ENCODE measurements around the gene GABRR2.

The GABRR2 gene

DNA sequence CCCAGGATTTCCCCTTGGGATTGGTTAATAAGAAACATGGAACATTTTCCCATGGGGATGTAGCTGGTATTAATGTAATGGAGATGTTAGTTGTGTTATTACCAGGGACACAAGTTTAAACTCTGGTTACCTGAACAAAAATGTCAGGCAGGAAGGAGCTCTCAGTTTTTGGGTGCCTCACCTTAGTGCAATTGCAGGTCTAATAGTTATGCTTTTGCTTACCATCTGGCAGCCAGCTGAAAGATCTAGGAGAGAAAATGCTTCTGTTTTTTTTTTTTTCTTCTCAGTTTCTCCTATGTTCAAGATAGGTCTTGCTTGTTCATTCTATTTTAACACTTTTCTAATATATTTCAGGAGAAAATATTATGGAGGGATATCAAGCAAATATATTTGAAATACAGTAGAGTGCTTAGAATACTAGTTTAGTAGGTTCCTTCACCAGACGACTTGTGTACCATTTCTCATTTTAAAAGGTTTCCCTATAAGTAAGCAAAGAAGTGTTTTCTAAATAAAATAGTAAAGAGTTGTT is 41.6 kb upstream of the GABRR2 start:
- TF ChIP-seq, protein P1, sequence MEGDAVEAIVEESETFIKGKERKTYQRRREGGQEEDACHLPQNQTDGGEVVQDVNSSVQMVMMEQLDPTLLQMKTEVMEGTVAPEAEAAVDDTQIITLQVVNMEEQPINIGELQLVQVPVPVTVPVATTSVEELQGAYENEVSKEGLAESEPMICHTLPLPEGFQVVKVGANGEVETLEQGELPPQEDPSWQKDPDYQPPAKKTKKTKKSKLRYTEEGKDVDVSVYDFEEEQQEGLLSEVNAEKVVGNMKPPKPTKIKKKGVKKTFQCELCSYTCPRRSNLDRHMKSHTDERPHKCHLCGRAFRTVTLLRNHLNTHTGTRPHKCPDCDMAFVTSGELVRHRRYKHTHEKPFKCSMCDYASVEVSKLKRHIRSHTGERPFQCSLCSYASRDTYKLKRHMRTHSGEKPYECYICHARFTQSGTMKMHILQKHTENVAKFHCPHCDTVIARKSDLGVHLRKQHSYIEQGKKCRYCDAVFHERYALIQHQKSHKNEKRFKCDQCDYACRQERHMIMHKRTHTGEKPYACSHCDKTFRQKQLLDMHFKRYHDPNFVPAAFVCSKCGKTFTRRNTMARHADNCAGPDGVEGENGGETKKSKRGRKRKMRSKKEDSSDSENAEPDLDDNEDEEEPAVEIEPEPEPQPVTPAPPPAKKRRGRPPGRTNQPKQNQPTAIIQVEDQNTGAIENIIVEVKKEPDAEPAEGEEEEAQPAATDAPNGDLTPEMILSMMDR (IDR thresholded peaks at IDR 0.05; ENCODE audit: low read length, missing control alignments): no peak
- no peak for DNase-seq (ENCODE audit: low read depth)
- no peak overlapping the region for H3K4me3 ChIP-seq (replicated peaks; ENCODE audit: low read depth, low read length)

DNA sequence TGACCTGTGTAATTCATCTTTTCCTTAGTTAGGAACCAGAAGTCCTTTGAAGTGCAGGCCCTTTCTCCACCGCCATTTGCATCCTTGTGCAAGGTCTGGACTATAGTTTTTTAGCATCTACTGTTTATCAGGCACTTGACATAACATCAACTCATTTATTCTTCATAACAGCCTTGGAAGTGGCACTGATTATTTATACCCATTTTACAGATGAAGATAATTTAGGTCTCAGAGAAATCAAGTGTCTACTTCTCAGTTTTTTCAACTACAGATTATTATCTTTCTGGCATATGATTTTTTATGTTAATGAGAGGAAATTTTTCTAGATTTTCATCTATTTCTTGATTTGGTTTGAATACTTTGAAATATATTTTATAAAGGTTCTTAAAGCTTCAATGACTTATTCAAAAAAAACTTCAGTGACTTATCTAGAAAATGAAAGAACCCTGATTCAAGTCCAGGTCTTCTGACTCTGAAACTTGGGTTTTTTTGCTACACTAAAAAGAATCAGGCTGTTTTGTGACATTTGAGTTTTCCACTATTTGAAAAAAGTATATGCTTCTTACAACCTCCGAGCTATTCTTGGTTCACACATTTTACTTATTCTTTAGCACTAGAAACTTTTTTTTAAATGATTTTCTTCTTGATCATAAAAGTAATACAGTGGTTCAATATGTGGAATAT is 40.6 kb upstream of the GABRR2 start:
- TF ChIP-seq, protein P1 (IDR thresholded peaks at IDR 0.05; ENCODE audit: low read length, missing control alignments): no peak
- no peak overlapping the region for H3K4me3 ChIP-seq (replicated peaks; ENCODE audit: low read depth, low read length)
- DNase-seq (ENCODE audit: low read depth): no peak

DNA sequence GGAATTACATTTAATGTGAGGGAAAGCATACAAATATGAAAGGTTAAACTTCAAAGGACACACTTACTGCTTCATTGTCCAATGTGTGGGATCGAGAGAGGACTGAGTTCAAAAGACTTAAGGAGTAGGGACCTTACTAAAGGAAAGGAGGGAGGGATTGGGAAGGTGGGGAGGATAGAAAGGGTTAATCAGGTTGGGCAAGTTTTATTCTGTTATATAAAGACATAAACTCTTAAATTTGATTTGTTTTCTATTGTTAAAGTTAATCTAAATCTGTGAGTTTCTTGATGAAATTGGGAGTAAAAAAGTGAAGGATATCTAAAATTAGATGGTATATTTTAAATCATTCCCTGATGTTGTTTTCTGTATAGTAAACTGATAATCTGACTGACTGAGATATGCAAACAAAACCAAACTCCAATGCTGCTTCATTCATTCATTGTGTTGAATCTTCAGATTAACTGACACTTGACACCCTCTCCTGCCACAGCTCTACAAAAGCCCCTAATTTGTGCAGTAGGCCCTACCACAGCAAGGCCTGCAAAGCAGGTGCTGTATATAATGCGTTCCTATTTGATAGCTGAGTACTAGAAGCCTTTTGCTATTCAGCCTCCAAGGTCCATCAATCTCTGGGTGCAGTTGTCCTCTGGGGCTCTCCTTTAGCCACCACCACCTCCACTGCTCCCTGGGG is 38.7 kb upstream of the GABRR2 start:
- DNase-seq (ENCODE audit: low read depth): no peak
- H3K4me3 ChIP-seq (replicated peaks; ENCODE audit: low read depth, low read length): no peak overlapping the region

DNA sequence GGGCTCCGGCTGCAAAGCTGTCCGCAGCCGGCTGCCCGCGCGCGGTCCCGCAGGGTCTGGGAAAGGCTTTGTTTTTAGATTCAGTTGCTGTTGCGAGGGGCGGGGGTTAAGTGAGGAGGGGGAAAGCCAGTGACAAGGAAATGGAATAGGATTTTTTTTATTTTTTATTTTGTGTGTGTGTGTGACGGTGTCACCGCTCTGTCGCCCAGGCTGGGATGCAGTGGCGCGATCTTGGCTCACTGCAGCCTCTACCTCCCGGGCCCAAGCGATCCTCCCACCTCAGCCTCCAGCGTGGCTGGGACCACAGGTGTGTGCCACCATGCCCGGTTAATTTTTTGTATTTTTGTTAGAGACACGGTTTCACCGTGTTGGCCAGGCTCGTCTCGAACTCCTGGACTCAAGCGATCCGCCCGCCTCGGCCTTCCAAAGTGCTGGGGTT is 38.0 kb upstream of the GABRR2 start:
- H3K4me3 ChIP-seq (replicated peaks; ENCODE audit: low read depth, low read length): peak overlapping the region; percentile 86
- DNase-seq (ENCODE audit: low read depth): no peak
- TF ChIP-seq, protein P1 (IDR thresholded peaks at IDR 0.05; ENCODE audit: low read length, missing control alignments): no peak

More for the DNA sequence above, 38.7 kb upstream of the GABRR2 start:
- TF ChIP-seq, protein P1 (IDR thresholded peaks at IDR 0.05; ENCODE audit: low read length, missing control alignments): no peak

DNA sequence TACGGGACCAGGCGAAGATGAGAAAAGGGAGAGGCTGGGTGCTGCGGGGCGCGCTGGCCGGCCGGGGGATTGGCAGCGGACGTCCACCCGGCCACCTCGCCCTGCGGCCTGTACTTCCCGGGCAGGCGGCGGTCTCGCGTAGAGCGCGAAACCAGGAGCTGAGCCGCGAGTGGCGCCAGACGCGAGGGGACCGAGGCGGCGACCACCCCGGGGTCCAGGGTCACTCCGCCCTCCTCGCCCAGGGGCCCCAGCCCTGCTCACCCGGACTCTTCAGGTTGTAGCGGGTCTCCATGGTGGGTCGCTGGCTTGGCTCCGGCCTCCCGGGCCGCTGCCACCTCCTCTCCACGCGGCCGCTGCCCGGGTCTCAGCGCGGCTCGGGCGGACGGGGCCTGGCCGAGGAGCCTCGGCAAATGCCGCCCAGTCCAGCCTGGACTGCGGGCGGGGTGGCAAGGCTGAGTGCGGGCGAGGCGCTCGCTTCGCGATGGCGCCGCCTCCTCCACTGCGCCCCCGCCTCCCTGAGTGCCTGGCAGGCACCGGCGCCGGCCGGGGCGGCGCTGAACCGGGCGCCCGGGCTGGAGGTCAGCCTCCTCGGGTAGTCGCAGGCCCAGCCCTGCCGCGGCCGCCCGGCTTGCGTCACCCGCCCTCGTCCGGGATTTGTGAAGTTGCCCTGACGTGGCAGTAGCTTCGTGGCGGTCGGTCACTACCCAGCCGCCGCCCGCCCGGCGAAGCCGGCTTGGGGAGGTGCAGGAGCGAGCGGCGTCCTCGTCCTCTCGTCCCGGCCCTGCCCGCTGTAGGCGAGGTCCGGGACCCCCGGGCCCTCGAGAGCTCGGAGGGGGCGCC is 37.4 kb upstream of the GABRR2 start, which contains the start of gene UBE2J1:
Gene UBE2J1 (minus strand): TSS at position 445 of the 840 bp plus-strand sequence. CDS start 153 bp downstream, at position 292.
- H3K4me3 ChIP-seq (replicated peaks; ENCODE audit: low read depth, low read length): peak within 1 kb of the TSS; percentile 86
- TF ChIP-seq, protein P1 (IDR thresholded peaks at IDR 0.05; ENCODE audit: low read length, missing control alignments): no peak
- peak; percentile 95 for DNase-seq (ENCODE audit: low read depth)

DNA sequence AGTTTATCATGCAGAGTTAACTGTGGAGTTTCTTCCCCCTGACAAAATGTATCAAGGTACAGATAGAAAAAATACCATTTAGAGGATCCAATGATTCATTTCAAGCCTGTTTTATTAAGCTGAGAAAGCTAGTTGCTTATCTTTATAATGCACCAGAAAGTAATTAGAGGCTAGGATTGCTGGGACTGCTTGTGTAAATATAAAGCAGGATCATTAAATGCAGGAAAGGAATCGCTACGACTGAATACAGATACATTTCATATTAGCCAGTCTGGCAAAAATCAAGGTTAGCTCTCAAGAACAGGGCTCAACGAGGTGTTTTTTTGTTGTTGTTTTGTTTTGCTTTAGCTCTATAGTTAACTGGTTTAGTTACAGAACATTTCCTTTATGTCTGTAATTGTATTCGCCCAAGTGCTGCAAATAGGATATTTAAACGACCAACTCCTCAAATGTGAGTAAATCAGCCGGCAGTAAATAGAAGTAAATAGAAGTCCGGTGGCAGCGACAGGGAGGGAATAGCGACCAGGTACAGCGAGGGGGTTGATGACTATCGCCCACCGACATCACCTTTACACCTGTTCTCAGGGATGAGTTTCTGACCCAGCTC is 36.7 kb upstream of the GABRR2 start:
- H3K4me3 ChIP-seq (replicated peaks; ENCODE audit: low read depth, low read length): peak overlapping the region; percentile 86
- no peak for DNase-seq (ENCODE audit: low read depth)
- TF ChIP-seq, protein P1 (IDR thresholded peaks at IDR 0.05; ENCODE audit: low read length, missing control alignments): no peak

All from fibroblast of pulmonary artery (primary cell).